ENCODE data around the gene SMARCA4. TPM values are rescaled to one million over a fixed set of nuclear protein-coding genes. Genes with fewer than 3 reads are reported as not detected.

Gene SMARCA4
- total RNA-seq, 2 experiments from 2014 or later, result 69.6 to 74.5 TPM

- H3K27ac ChIP-seq (ENCODE audit: low read depth in 1 of 2, low read length in 2 of 2), result no peak overlapping the region
- H3K9me3 ChIP-seq (ENCODE audit: control insufficient read depth in 1 of 2, insufficient read depth in 1 of 2, low read length in 2 of 2), result no peaks in the 10 kb centered on the region
- H3K4me1 ChIP-seq (ENCODE audit: insufficient read depth, low read length), result peaks cover 24% of the 10 kb centered on the region
- ChIA-PET CTCF (interaction anchor here (0.7 kb wide), 1 partner anchor 32 kb away, joined by 4 read pairs; no protein-coding TSS in a partner anchor), POLR2A (no interaction called here)
- H3K27ac Mint-ChIP-seq, result peak overlapping the region; percentile 15
- no peaks in the 10 kb centered on the region for H3K36me3 ChIP-seq (ENCODE audit: insufficient read depth, low read length)
- no peaks in the 10 kb centered on the region for H3K27me3 ChIP-seq (ENCODE audit: control insufficient read depth in 1 of 2, insufficient read depth in 2 of 2, low read length in 2 of 2)
- TF ChIP-seq, protein P1, sequence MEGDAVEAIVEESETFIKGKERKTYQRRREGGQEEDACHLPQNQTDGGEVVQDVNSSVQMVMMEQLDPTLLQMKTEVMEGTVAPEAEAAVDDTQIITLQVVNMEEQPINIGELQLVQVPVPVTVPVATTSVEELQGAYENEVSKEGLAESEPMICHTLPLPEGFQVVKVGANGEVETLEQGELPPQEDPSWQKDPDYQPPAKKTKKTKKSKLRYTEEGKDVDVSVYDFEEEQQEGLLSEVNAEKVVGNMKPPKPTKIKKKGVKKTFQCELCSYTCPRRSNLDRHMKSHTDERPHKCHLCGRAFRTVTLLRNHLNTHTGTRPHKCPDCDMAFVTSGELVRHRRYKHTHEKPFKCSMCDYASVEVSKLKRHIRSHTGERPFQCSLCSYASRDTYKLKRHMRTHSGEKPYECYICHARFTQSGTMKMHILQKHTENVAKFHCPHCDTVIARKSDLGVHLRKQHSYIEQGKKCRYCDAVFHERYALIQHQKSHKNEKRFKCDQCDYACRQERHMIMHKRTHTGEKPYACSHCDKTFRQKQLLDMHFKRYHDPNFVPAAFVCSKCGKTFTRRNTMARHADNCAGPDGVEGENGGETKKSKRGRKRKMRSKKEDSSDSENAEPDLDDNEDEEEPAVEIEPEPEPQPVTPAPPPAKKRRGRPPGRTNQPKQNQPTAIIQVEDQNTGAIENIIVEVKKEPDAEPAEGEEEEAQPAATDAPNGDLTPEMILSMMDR (IDR thresholded peaks at IDR 0.05), result no peak
- ATAC-seq (ENCODE audit: poor library complexity) (no peak), DNase-seq (no peak)
- no peaks in the 10 kb centered on the region for H3K36me3 Mint-ChIP-seq (ENCODE audit: low read depth)
- peak overlapping the region; percentile 10 for H3K4me3 Mint-ChIP-seq
- intact Hi-C loops (cut with DNase I, micrococcal nuclease), result loop anchor here in 1 of 2 experiments (10.0 kb wide), 1 partner anchor 126 kb away; no protein-coding TSS in a partner anchor
- no peaks in the 10 kb centered on the region for H3K9me3 Mint-ChIP-seq
- H3K4me3 ChIP-seq (ENCODE audit: low read length), result no peak overlapping the region
- no peaks in the 10 kb centered on the region for H3K27me3 Mint-ChIP-seq
- H3K4me1 Mint-ChIP-seq (ENCODE audit: low read depth), result peaks cover 49% of the 10 kb centered on the region
Measured at GRCh38 chr19:10968527-10969135, 7.8 kb downstream of the SMARCA4 start.

DNA sequence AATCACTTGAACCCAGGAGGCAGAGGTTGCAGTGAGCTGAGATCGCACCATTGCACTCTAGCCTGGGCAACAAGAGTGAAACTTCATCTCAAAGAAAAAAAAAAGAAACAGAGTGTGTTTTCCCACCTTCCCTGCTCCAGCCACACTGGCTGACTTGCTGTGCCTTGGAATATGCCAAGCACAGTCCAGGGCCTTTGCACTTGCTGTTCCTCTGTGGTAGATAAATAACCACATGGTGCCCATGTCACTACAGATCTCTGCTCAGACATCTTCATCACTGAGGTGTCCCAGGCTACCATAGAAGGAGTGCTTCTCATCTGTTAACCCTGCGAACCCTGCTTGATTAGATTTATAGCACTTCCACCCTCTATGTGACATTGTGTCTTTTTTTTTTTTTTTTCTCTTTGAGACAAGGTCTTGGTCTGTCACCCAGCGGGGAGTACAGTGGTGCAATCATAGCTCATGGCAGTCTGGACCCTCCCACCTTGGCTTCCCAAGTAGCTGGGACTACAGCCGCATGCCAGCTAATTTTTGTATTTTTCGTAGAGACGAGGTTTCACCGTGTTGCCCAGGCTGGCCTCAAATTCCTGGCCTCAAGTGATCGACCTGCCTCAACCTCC lies 10.4 kb downstream of the SMARCA4 start:
- Histone ChIP-seq H3K27me3 (ENCODE audit: control insufficient read depth in 1 of 2, insufficient read depth in 2 of 2, low read length in 2 of 2) (no peaks in the 10 kb centered on the region), H3K27ac (ENCODE audit: low read depth in 1 of 2, low read length in 2 of 2) (no peak overlapping the region), H3K4me3 (ENCODE audit: low read length) (no peak overlapping the region), H3K4me1 (ENCODE audit: insufficient read depth, low read length) (peaks cover 24% of the 10 kb centered on the region), H3K9me3 (ENCODE audit: control insufficient read depth in 1 of 2, insufficient read depth in 1 of 2, low read length in 2 of 2) (no peaks in the 10 kb centered on the region), H3K36me3 (ENCODE audit: insufficient read depth, low read length) (no peaks in the 10 kb centered on the region)
- Mint-ChIP-seq H3K36me3 (ENCODE audit: low read depth) (no peaks in the 10 kb centered on the region), H3K9me3 (no peaks in the 10 kb centered on the region), H3K4me1 (ENCODE audit: low read depth) (peaks cover 47% of the 10 kb centered on the region), H3K27me3 (no peaks in the 10 kb centered on the region), H3K27ac (no peak overlapping the region), H3K4me3 (no peak overlapping the region)
- ATAC-seq (ENCODE audit: poor library complexity), result no peak
- no peak for DNase-seq
- intact Hi-C loops (cut with DNase I, micrococcal nuclease), result no loop called here
- TF ChIP-seq, protein P1 (IDR thresholded peaks at IDR 0.05), result no peak
- ChIA-PET POLR2A (no interaction called here), CTCF (no interaction called here)

DNA sequence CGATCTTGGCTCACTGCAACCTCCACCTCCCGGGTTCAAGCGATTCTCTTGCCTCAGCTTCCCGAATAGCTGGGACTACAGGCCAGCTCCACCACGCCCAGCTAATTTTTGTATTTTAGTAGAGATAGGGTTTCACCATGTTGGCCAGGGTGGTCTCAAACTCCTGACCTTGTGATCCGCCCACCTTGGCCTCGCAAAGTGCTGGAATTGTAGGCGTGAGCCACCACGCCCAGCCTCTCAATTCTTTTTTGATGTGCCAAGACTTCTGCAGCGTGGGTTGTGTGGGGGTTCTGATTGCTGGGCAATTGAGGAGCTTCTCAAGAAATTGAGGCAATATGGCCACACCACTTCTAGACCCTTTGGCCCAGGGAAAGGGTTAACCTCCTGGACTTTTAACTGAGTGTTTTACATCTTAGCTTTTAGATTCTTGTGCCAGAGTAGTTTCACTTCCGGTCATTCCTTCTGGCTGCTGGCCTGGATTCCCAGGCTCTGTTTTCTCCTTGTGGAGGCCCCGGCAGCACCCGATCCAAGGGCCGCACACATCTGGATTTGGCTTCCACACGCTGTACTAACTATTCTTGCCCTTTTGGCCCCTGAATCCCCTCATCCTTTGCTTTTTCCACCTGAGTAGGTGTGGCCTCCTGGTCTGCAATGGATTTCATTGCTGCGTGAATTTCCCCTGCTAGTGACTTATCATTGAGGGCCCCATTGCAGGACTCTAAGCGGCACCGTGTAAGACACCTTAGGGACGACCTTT lies 14.7 kb downstream of the SMARCA4 start:
- ATAC-seq (ENCODE audit: poor library complexity) (no peak), DNase-seq (no peak)
- Mint-ChIP-seq H3K36me3 (ENCODE audit: low read depth) (no peaks in the 10 kb centered on the region), H3K27ac (peak overlapping the region; percentile 62), H3K4me3 (no peak overlapping the region), H3K9me3 (no peaks in the 10 kb centered on the region), H3K27me3 (no peaks in the 10 kb centered on the region), H3K4me1 (ENCODE audit: low read depth) (peaks cover 38% of the 10 kb centered on the region)
- TF ChIP-seq, protein P1 (IDR thresholded peaks at IDR 0.05), result no peak
- ChIA-PET CTCF (interaction anchor here (0.6 to 1.0 kb wide), 3 partner anchors 14 to 33 kb away, joined by 3 to 4 read pairs (median 4); no protein-coding TSS in a partner anchor), POLR2A (no interaction called here)
- Histone ChIP-seq H3K27ac (ENCODE audit: low read depth in 1 of 2, low read length in 2 of 2) (no peak overlapping the region), H3K36me3 (ENCODE audit: insufficient read depth, low read length) (peaks cover 3% of the 10 kb centered on the region), H3K4me1 (ENCODE audit: insufficient read depth, low read length) (peaks cover 38% of the 10 kb centered on the region), H3K4me3 (ENCODE audit: low read length) (no peak overlapping the region), H3K9me3 (ENCODE audit: control insufficient read depth in 1 of 2, insufficient read depth in 1 of 2, low read length in 2 of 2) (no peaks in the 10 kb centered on the region), H3K27me3 (ENCODE audit: control insufficient read depth in 1 of 2, insufficient read depth in 2 of 2, low read length in 2 of 2) (no peaks in the 10 kb centered on the region)
- intact Hi-C loops (cut with DNase I, micrococcal nuclease), result no loop called here
